ENCODE results near the gene DMXL1.

DMXL1 gene

DNA sequence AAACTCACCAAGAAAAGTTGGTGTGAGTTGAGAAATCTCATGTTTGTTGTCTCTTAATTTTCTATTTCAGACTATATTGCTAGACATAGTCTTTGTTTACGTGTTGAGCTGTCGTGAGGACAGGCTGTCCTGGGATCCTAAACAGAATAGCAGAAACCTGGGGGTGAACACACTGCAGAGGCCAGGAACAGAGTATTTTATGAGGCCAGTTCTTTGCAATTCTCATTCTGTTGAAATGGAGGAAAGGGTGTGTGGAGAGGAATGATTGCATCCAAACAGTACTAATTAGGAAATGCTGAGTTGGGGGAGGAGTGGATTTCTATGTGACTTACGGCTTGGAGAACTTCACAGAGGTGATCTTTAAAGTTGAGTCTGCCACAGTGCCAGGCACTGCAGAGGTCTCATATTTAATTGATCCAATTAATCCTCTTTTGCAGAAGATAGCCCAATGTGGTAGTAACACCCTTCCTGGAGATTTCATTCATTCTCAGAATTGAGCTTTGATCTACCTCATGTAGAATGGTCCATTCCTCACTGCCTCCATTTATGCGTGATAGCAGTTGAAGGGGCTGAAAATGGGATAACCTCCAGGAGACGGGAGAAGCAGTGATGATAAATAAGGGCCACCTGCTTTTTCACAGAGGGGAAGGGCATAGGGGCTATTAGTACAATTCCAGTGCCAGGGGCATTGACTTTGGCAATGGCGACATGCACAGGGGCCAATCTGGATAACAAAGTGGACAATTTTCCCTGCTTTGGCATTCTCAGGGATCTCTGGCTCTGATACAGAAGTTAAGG lies 200.3 kb downstream of the DMXL1 start:
- DNase-seq, result no peak

DNA sequence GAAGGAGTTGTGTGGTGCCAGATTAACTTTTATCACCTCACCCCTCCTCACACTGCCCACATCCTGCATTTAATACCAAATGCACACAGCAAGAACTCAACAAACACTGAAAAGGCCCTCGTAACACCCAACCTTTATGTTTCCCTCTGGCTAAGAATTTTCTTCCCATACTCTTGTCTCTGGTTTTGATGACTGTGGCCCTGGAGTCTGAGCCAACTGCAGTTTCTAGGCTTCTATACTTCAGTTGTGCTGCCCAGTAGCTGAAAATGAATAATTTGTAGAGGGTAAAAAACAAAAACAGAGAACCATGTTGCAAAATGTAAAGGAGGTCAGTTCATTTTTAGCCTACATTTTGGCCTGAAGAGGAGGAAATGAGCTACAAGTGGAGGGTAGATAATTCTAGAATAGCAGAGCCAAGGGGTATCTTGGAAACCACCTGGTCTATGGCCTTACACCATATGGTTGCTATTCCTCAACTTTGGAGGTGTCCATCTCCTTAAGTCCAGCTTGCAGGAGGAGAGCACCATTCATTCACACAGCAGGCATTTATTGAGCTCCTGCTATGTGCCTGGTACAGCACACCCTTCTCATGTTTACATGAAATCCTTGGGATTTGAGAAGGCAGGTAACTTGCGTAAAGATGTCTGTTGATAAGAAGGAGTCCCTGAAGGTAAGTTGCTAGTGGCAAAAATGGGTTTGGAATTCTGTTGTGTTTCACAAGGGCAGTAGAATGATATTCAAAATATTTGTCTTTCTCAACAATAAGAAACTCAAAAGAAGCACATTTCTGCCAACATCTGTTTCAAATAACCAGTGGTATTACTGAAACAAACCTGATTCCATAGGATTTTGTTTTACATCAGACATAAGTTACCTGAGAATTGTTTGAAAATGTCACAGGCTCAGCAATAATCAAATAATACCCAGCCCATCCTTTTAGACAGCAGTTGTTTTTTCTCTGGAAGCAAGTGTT lies 201.2 kb downstream of the DMXL1 start:
- no peak for DNase-seq

DNA sequence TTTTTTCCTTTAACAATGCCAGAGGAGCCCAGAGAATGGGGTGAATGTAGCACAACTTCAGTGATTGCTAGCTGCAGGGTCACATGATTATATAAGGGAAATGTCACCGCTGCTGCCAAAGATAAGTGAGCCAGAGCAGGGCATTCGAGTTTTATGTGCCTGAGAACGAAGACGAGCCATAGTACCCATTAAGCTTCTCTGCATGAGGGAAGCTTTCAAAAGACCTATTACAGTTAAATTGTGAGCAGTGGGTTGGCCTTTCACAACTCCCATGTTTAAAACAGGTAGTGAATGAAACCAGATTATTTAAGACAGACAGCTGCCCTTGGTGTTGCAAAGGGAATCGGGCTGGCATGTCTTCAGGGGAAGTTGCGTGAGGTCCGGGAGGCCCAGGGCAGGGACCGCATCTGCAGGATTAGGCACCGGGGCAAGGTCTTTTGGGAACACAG lies 202.5 kb downstream of the DMXL1 start:
- peak in 1 of 2 donors; percentile 25 for DNase-seq

GRCh38 chr5:119274030-119274766 lies 203.3 kb downstream of the DMXL1 start:
- DNase-seq, result no peak

DNA sequence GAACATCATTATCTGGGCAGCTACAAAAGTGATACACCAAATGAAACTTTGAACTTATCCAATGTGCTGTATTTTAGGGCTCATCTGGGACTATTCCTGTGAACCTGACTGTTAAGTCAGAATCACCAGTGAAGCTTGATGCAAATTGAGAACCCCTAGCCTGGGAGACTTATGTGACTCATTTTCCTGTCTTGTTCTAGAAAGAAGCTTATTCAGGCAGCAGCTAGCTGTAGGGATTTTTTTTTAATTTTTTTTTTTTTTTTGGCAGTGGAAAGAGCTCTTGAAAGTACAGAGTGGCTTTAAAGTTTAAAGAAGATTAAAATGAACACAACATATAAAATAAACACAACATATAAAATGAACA lies 203.9 kb downstream of the DMXL1 start:
- peak in 1 of 2 donors; percentile 33 for DNase-seq

DNA sequence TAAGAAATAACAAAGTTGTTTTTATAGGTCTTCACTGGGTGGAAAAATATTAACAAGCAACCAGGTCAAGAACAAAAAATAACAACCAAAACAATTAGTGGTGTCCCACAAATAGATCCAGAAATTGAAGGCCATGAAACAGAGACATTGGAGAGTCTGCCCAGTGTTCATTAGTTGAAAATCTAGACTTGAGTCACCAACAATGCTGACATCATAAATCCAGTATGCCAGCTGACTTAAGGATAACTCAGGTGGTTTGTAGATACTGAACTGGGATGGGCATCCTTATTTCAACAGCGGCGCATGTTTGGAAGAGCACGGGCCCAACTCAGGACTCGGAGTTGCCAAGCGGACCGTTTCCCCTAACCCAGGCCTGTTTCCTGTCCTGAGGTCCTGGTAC lies 204.3 kb downstream of the DMXL1 start:
- DNase-seq, result no peak

GRCh38 chr5:119275601-119276173 lies 204.8 kb downstream of the DMXL1 start:
- DNase-seq, result peak in 1 of 2 donors; percentile 27

- no peak for DNase-seq
Observed at GRCh38 chr5:119276978-119277377, 206.1 kb downstream of the DMXL1 start.

GRCh38 chr5:119279093-119279492 lies 208.2 kb downstream of the DMXL1 start:
- no peak for DNase-seq

DNA sequence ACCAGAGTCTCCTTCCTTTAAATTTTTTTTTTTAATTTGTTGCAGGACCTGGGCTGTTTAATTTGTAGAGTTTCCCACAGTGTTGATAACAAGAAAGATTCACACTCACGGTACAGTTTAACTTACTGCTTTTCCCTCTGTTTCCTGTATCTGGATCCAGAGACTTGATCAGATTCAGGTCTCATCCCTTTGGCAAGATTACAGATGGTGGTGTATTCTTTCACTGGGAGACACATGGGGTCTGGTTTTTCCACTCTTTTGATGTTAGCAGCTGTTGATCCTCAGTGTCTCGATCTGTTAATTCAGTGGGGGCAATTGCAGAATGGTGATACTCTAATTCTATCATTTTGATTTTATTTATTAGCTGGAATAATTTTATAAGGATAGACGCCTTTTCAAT lies 209.5 kb downstream of the DMXL1 start:
- no peak for DNase-seq

DNA sequence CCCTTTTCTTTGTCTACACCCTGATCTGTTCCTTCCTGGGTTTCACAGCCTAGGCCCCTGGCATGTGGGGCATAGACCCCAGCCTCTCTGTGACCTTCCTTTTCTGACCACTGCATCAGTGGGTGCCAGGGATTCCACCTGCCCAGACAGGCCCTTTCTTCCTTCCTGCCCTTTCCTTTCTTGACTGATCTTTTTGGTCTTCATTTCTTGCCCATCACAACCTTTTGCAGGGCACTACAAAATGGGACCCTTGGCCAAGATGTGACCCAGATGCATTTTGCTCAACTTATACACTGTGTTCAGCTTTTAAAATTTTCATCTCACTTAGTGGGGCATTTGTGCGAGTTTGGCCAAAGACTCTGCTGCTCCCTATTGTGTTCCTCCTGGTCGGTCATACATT lies 211.7 kb downstream of the DMXL1 start:
- no peak for DNase-seq

- DNase-seq, result no peak
Observed at GRCh38 chr5:119284031-119284430, 213.1 kb downstream of the DMXL1 start.

DNA sequence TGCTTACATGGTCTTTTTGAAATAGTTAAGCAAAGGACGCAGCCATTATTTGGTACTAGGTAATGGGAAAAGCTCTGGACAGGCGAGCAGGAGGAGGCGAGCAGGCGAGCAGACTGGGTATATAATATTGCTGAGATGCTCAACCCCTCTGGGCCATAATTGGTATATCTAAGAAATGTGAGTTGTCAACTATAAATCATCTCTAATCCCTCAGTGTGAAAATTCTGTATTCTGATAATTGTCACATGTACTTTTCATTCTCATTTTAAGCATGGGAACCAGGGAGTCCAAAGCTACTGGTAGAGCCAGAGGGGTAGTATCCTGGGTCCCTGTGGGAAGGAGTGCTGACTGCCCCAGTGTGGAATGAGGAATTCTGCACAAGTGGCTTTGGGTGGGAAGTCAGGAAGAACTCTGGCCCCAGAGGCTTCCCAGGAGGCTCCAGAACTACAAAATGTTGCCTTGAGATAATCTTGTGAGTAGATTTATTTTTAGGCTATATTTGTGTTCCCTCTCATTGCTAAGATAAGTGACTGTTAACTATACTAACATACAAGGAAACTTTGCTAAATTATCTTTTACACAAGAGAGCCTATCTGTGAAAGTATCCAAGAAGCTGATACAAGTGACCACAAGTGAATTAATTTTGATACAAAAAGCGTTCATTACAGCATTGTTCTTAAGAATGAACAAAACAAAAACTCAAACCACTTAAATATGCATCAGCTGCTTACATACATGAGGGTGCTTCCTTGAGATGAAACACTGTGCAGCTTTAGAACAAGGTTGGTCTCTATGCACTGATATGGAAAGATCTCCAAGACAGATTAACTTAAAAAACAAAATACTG lies 214.4 kb downstream of the DMXL1 start:
- DNase-seq, result no peak

- DNase-seq, result no peak
Observed at GRCh38 chr5:119286511-119287488, 215.9 kb downstream of the DMXL1 start.

DNA sequence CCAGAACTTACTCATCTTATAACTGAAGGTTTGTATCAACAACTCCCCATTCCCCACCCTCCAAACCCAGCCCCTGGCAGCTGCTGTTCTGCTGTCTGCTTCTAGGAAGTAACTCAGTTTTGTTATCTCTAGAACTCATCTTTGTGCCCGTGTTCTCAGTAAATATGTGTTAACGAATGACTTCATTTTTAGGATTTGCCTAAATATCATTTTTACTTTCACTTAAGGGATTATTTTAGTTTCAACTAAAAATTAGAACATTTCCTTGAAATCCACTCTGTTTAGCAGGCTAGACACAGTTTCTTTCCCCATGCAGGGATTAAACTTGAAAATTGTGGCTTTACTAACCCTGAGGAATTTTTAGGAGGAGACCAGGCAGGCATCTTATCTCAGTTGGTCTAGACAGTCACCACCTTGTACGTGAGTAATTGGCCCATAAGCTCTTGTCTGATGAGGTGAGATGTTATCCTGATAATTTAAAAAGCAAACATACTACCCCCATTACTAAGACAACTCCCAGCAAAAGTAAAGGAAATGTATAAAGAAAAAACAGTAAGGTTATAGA lies 216.7 kb downstream of the DMXL1 start:
- peak; percentile 58 to 60 for DNase-seq

DNA sequence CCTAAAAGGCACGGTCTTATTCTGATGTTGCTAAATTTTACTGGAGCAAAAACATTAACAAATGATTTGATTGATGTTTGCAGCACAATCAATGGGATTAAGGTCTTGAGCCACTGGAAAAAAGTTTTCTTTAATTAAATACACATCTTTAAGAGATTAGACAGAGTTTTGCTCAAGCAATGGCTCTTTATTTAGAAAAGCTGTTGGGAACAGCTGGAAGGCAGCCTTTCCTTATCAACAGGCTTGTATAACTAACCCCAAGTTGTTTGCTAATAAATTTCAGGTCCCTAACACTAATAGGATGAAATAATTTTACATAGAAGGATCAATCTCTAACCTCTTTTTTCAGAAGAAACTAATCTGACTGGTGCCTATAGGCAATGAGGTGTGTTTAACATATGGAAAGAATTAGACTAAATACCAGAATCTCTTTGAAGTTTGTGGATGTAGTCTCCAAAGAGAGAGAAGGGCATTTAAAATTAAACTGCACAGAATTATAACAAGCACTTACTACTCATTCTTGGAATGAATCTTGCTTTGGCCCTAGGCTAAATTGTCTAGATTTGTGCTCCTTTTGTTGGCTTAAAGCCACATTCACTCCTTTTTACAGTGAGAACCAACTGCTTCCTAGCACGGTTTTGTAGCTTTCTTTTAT lies 217.6 kb downstream of the DMXL1 start:
- no peak for DNase-seq

DNA sequence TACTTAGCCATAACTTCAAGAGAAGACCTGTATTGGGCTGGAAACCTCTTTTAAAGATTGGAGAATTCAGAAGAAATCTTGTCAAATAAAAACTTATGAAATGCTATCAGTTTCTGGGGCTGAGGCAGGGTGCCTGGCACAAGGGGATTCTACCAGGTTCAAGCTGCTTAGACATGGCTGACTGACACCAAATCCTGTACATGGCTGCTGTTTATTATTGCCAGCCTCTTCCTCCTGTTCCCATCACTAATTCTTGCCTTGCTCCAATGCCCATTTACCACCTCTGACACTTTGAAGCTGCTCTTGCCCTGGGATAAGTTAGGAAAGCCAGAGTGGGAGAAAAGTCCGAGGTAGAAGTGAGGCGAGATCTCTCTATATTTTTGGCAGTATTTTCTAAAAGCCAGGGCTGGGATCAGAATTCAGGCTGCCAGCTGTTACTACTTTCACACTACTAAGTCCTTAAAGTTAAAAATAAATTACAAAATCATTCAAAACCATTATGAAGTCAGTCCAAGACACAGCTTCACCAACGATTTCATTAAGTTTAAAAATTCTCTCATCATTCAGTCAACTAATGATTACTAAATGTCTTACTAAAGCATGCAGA lies 218.7 kb downstream of the DMXL1 start:
- no peak for DNase-seq

DNA sequence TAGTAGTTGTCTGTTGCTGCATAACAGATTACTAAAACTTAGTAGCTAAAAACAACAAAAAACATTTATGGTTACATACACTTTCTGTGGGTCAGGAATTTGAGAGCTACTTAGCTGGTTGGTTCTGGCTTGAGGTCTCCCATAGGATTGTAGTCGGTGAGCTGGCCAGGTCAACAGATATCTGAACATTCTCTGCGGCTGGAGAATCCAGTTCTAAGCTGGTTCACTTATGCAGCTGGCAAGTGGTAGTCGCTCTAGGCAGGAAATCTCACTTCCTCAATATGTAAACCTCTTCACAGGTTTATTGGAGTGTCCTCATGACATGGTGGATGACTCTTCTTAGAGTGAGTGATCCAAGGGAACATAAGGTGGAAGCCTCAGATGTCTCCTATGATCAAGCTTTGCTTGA lies 219.3 kb downstream of the DMXL1 start:
- DNase-seq, result no peak

DNA sequence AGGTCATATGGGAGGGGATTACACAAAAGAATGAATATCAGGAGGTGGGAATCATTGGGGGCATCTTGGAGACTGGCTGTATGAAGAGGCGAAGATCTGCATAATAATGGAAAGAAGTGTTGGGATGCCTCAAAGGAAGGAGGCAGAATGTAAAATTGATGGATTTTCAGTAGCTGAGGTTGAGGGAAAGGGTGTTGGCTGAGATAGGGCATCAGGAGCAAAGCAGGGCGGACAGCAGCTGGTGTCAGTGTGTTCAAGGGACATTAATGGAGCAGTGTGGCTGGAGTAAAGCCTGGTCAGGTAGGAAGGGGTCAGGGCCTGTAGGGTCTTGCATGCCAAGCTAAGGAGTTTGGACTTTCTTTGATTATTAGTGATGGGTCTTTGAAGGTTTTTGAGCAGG lies 219.7 kb downstream of the DMXL1 start:
- no peak for DNase-seq

Data from activated CD4-positive, alpha-beta T cell treated with anti-CD3 and anti-CD28 coated beads for 4 hours (primary cell).